Liver (tissue), 9 donors: ENCODE data around the gene PDE3B. TPM values are rescaled to one million over a fixed set of nuclear protein-coding genes. Genes with fewer than 3 reads are reported as not detected.

Experiments
- DNase-seq: peaks from one replicate; pipeline ENCODE4 v3.0.0-alpha.2; 2017; ENCODE audit warnings: low spot score
- H3K27ac ChIP-seq, 2 donors: one replicate each; pipeline ENCODE4 v1.7.0; 2013; ENCODE audit warnings: inconsistent platforms in 2 of 2, low read length in 2 of 2, control low read depth in 1 of 2, low read depth in 1 of 2, mild to moderate bottlenecking in 1 of 2
- H3K27me3 ChIP-seq, 4 donors: one replicate each; pipeline versions ENCODE4 v1.6.1 to v1.7.0; 2013; ENCODE audit warnings: low read length in 3 of 4, inconsistent platforms in 1 of 4, mild to moderate bottlenecking in 1 of 4, moderate library complexity in 1 of 4; ENCODE audit not compliant: control insufficient read depth in 4 of 4, insufficient read depth in 4 of 4
- H3K36me3 ChIP-seq, 4 donors: one replicate each; pipeline versions ENCODE4 v1.6.1 to v1.7.0; 2013; ENCODE audit warnings: low read length in 3 of 4, mild to moderate bottlenecking in 3 of 4, low read depth in 1 of 4, moderate library complexity in 1 of 4; ENCODE audit not compliant: control insufficient read depth in 4 of 4, insufficient read depth in 3 of 4
- H3K4me1 ChIP-seq, 4 donors: one replicate each; pipeline versions ENCODE4 v1.6.1 to v1.7.0; 2013; ENCODE audit warnings: low read length in 3 of 4, mild to moderate bottlenecking in 3 of 4, moderate library complexity in 1 of 4; ENCODE audit not compliant: control insufficient read depth in 4 of 4, insufficient read depth in 4 of 4
- H3K4me3 ChIP-seq, 3 donors: one replicate each; pipeline versions ENCODE4 v1.6.1 to v1.7.0; 2013; ENCODE audit warnings: low read length in 3 of 3, control low read depth in 1 of 3, low read depth in 1 of 3, mild to moderate bottlenecking in 1 of 3
- H3K9ac ChIP-seq, 2 donors: one replicate each; pipeline ENCODE4 v1.7.0; 2013; ENCODE audit warnings: low read length in 2 of 2, mild to moderate bottlenecking in 2 of 2, moderate library complexity in 2 of 2, control low read depth in 1 of 2, low read depth in 1 of 2
- H3K9me3 ChIP-seq, 4 donors: one replicate each; pipeline versions ENCODE4 v1.6.1 to v1.7.0; 2013; ENCODE audit warnings: low read length in 3 of 4; ENCODE audit not compliant: control insufficient read depth in 4 of 4
- ATF3 ChIP-seq: IDR thresholded peaks from 2 replicates; pipeline ENCODE4 v1.6.1; 2016; ENCODE audit warnings: antibody characterized with exemption
- CTCF ChIP-seq: fragments of 150-350 bp; IDR thresholded peaks from 2 replicates; pipeline ENCODE4 v1.5.1; 2017; ENCODE audit warnings: improper control_type of control experiment, low read depth, low read length; ENCODE audit not compliant: missing input control
- EGR1 ChIP-seq, 2 donors: IDR thresholded peaks; 2 replicates each; pipeline ENCODE4 v1.6.1; 2016 to 2018; ENCODE audit warnings: antibody characterized with exemption in 2 of 2, low read depth in 2 of 2
- FOXA1 ChIP-seq: IDR thresholded peaks from 2 replicates; pipeline ENCODE4 v1.6.1; 2016; ENCODE audit warnings: antibody characterized with exemption
- FOXA2 ChIP-seq: IDR thresholded peaks from 2 replicates; pipeline ENCODE4 v1.6.1; 2016; ENCODE audit warnings: antibody characterized with exemption
- GABPA ChIP-seq, 2 donors: IDR thresholded peaks in 1 of 2; conservative IDR thresholded peaks in 1 of 2; 2 replicates each; pipeline ENCODE4 v1.6.1; 2016; ENCODE audit warnings: antibody characterized with exemption in 2 of 2, mild to moderate bottlenecking in 1 of 2, moderate library complexity in 1 of 2
- HNF4A ChIP-seq, 2 donors: conservative IDR thresholded peaks; 2 replicates each; pipeline ENCODE4 v1.6.1; 2016; ENCODE audit warnings: antibody characterized with exemption in 2 of 2, mild to moderate bottlenecking in 2 of 2
- HNF4G ChIP-seq: IDR thresholded peaks from 2 replicates; pipeline ENCODE4 v1.6.1; 2016; ENCODE audit warnings: antibody characterized with exemption
- JUND ChIP-seq, 2 donors: IDR thresholded peaks; 2 replicates each; pipeline ENCODE4 v1.6.1; 2016; ENCODE audit warnings: antibody characterized with exemption in 2 of 2
- MAX ChIP-seq: IDR thresholded peaks from 2 replicates; pipeline ENCODE4 v1.6.1; 2016; ENCODE audit warnings: antibody characterized with exemption
- NR2F2 ChIP-seq: IDR thresholded peaks from 2 replicates; pipeline ENCODE4 v1.6.1; 2016; ENCODE audit warnings: antibody characterized with exemption
- RAD21 ChIP-seq, 2 donors: IDR thresholded peaks; 2 replicates each; pipeline ENCODE4 v1.6.1; 2016; ENCODE audit warnings: antibody characterized with exemption in 2 of 2, mild to moderate bottlenecking in 2 of 2
- REST ChIP-seq: IDR thresholded peaks from 2 replicates; pipeline ENCODE4 v1.6.1; 2016; ENCODE audit warnings: antibody characterized with exemption, mild to moderate bottlenecking
- RXRA ChIP-seq, 2 donors: IDR thresholded peaks; 2 replicates each; pipeline ENCODE4 v1.6.1; 2017 to 2018; ENCODE audit warnings: antibody characterized with exemption in 2 of 2, mild to moderate bottlenecking in 1 of 2
- SP1 ChIP-seq: IDR thresholded peaks from 2 replicates; pipeline ENCODE4 v1.6.1; 2018; ENCODE audit warnings: antibody characterized with exemption, mild to moderate bottlenecking
- TAF1 ChIP-seq: conservative IDR thresholded peaks from 2 replicates; pipeline ENCODE4 v1.6.1; 2016; ENCODE audit warnings: antibody characterized with exemption, mild to moderate bottlenecking
- YY1 ChIP-seq: IDR thresholded peaks from 2 replicates; pipeline ENCODE4 v1.6.1; 2016; ENCODE audit warnings: antibody characterized with exemption, mild to moderate bottlenecking
- ZBTB33 ChIP-seq: IDR thresholded peaks from 2 replicates; pipeline ENCODE4 v1.6.1; 2016; ENCODE audit warnings: antibody characterized with exemption
- WGBS: extraction: QIAGEN DNeasy Blood & Tissue Kit; methylation state at CpG from one replicate; pipeline ENCODE4 v1.1.7; 2013; 5-methylcytosine and 5-hydroxymethylcytosine counted together
- polyA plus RNA-seq, 2 donors: library from polyadenylated mRNA; stranded (reverse) in 1 of 2; unstranded in 1 of 2; fragments of 200-250 nt in 1 of 2; fragments of >200 nt in 1 of 2; fragmentation: Nextera tagmentation in 1 of 2; extraction: Ambion mirVana in 1 of 2; gene quantifications; one replicate each; pipeline versions ENCODE4 v1.2.1 to v1.2.3, GENCODE V29; 2013 to 2015
- total RNA-seq, 2 donors: library from RNA; depleted of rRNA; stranded (reverse); fragments of >200 nt; gene quantifications; one replicate each; pipeline ENCODE4 v1.2.3, GENCODE V29; 2014
- donor health status: healthy.
- donor health status: healthy.
- donor health status: healthy.
- donor health status: healthy.
- donor health status: healthy.

PDE3B gene
- total and polyA plus RNA-seq, 4 donors = 11.3 to 43.1 (median 21.7) TPM

- no peak overlapping the region for H3K4me3 ChIP-seq
- no peaks in the 10 kb centered on the region for H3K27me3 ChIP-seq
- no peak overlapping the region for H3K27ac ChIP-seq
- H3K9ac ChIP-seq = no peak overlapping the region
- no peaks in the 10 kb centered on the region for H3K9me3 ChIP-seq
- TF ChIP-seq FOXA2 = no peak
- TF ChIP-seq CTCF = no peak
- TF ChIP-seq JUND (IDR thresholded peaks at IDR 0.05) = no peak
- TF ChIP-seq MAX = no peak
- no peak for TF ChIP-seq HNF4G
- no peak for TF ChIP-seq FOXA1
- no peak for TF ChIP-seq HNF4A (conservative IDR thresholded peaks at IDR 0.05)
- TF ChIP-seq REST = no peak
- no peak for TF ChIP-seq RXRA (IDR thresholded peaks at IDR 0.05)
- no peak for TF ChIP-seq TAF1
- no peak for TF ChIP-seq RAD21 (IDR thresholded peaks at IDR 0.05)
- TF ChIP-seq NR2F2 = no peak
- no peak for TF ChIP-seq ATF3
- TF ChIP-seq EGR1 (IDR thresholded peaks at IDR 0.05; ENCODE audit: low read depth in 2 of 2) = no peak
- no peak for TF ChIP-seq SP1
- no peak for TF ChIP-seq ZBTB33
- TF ChIP-seq YY1 = no peak
- no peak for TF ChIP-seq GABPA (IDR thresholded peaks at IDR 0.05 in 1 of 2, conservative IDR thresholded peaks at IDR 0.05 in 1 of 2)
- 62% methylated on average over 1 of the region's 1 CpG for WGBS
- H3K4me1 ChIP-seq = peaks cover 0 to 23% (median 5%) of the 10 kb centered on the region in 4 donors
- no peak for DNase-seq
- H3K36me3 ChIP-seq = no peaks in the 10 kb centered on the region
These were observed 107.3 kb downstream of the PDE3B start for GRCh38 chr11:14750911-14751310.

GRCh38 chr11:14751975-14752407, 108.4 kb downstream of the PDE3B start:
- H3K27ac ChIP-seq = no peak overlapping the region
- TF ChIP-seq TAF1 (no peak), NR2F2 (no peak), GABPA (IDR thresholded peaks at IDR 0.05 in 1 of 2, conservative IDR thresholded peaks at IDR 0.05 in 1 of 2) (no peak), ATF3 (no peak), JUND (IDR thresholded peaks at IDR 0.05) (no peak), FOXA1 (no peak), FOXA2 (no peak), CTCF (no peak), MAX (no peak), YY1 (no peak), RAD21 (IDR thresholded peaks at IDR 0.05) (no peak), HNF4A (conservative IDR thresholded peaks at IDR 0.05) (no peak), HNF4G (no peak), SP1 (no peak), ZBTB33 (no peak)

More at GRCh38 chr11:14751975-14752407, 108.4 kb downstream of the PDE3B start:
- Histone ChIP-seq H3K4me1 (peaks cover 0 to 28% (median 7%) of the 10 kb centered on the region in 4 donors), H3K36me3 (no peaks in the 10 kb centered on the region), H3K27me3 (no peaks in the 10 kb centered on the region), H3K9ac (no peak overlapping the region), H3K9me3 (no peaks in the 10 kb centered on the region), H3K4me3 (no peak overlapping the region)
- DNase-seq = no peak
